Adrenal gland (tissue), 5 donors: ENCODE data around the gene SSX2IP.

Experiments
- POLR2A ChIP-seq, 2 donors: fragments of 450-650 bp; IDR thresholded peaks; one replicate each; pipeline ENCODE4 v1.6.1; 2017; ENCODE audit warnings: antibody characterized with exemption in 2 of 2, mild to moderate bottlenecking in 2 of 2, moderate library complexity in 1 of 2
- TF ChIP-seq, protein P1 (sequence below), 6 experiments: fragments of 450-650 bp in 4 of 6; fragments of 200-600 bp in 2 of 6; sonication (generic) in 1 of 6; IDR thresholded peaks; 1 replicate in 5 of 6; 2 replicates in 1 of 6; pipeline versions ENCODE4 v1.5.1 to v1.8.0; 2016 to 2021; ENCODE audit warnings: antibody characterized with exemption in 6 of 6, mild to moderate bottlenecking in 2 of 6, moderate library complexity in 1 of 6
- donor health status: DM: no; HTN: no; CAD: no.

DNA sequence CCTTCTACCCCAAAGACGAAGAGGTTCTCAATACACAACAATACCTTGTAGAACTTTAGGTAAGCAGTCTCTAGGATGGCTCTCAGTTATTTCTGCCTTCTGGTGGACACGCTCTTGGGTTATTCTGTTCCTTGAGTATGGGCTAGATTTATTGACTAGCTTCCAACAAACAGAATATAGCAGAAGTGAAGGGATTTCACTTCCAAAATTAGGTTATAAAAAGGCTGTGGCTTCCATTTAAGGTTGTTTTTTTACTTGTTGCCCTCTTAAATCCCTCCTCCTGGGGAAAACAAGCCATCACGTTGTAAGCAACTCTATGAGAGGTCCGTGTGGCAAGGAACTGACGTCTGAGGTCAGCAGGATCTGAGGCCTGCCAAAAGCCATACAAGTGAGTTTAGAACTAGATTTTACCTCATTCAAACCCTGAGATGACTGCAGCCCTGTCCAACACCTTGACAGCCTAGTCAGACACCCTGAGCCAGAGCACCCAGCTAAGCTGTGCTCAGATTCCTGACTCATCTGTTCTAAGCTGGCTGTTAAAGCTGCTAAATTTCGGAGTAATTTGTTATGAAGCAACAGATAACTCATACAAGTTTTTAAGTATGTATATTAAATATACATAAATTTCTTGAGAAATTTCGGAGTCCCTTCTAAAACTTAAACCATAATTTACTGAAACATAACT lies 12.7 kb downstream of the SSX2IP start:
- TF ChIP-seq POLR2A (IDR thresholded peaks at IDR 0.05) = no peak
- TF ChIP-seq, protein P1, sequence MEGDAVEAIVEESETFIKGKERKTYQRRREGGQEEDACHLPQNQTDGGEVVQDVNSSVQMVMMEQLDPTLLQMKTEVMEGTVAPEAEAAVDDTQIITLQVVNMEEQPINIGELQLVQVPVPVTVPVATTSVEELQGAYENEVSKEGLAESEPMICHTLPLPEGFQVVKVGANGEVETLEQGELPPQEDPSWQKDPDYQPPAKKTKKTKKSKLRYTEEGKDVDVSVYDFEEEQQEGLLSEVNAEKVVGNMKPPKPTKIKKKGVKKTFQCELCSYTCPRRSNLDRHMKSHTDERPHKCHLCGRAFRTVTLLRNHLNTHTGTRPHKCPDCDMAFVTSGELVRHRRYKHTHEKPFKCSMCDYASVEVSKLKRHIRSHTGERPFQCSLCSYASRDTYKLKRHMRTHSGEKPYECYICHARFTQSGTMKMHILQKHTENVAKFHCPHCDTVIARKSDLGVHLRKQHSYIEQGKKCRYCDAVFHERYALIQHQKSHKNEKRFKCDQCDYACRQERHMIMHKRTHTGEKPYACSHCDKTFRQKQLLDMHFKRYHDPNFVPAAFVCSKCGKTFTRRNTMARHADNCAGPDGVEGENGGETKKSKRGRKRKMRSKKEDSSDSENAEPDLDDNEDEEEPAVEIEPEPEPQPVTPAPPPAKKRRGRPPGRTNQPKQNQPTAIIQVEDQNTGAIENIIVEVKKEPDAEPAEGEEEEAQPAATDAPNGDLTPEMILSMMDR (IDR thresholded peaks at IDR 0.05) = no peak
